Stimulated activated naive B cell treated with anti-CD40 and anti-IgM and Interleukin-4, amounts not matched to agents 10 μg/mL and 1 μg/mL and 100 μg/mL, for 72 hours (primary cell): Measurements from ENCODE around the gene UBXN10.

Experiments
- ATAC-seq, 2 donors: fragments of 150-1000 bp; cut with Tn5 transposase; replicated peaks; 2 replicates each; pipeline ENCODE4 v1.10.0; 2021; ENCODE audit warnings: moderate library complexity in 1 of 2
- DNase-seq: peaks from one replicate; pipeline ENCODE4 v3.0.0; 2021
- H3K27ac Mint-ChIP-seq: one replicate; pipeline ENCODE4 v1.8.0; 2022; ENCODE audit warnings: mild to moderate bottlenecking, mixed read lengths
- H3K27me3 Mint-ChIP-seq, 2 donors: one replicate each; pipeline ENCODE4 v1.8.0; 2022; ENCODE audit warnings: mixed read lengths in 2 of 2
- H3K36me3 Mint-ChIP-seq, 2 donors: one replicate each; pipeline ENCODE4 v1.8.0; 2022; ENCODE audit warnings: mixed read lengths in 2 of 2, mild to moderate bottlenecking in 1 of 2
- H3K4me1 Mint-ChIP-seq, 2 donors: one replicate each; pipeline ENCODE4 v1.8.0; 2022; ENCODE audit warnings: mixed read lengths in 2 of 2, mild to moderate bottlenecking in 1 of 2
- H3K4me3 Mint-ChIP-seq, 2 donors: one replicate each; pipeline ENCODE4 v1.8.0; 2022; ENCODE audit warnings: mild to moderate bottlenecking in 2 of 2, mixed read lengths in 2 of 2, moderate library complexity in 1 of 2
- H3K9me3 Mint-ChIP-seq, 2 donors: one replicate each; pipeline ENCODE4 v1.8.0; 2022; ENCODE audit warnings: mixed read lengths in 2 of 2, mild to moderate bottlenecking in 1 of 2

The UBXN10 gene

DNA sequence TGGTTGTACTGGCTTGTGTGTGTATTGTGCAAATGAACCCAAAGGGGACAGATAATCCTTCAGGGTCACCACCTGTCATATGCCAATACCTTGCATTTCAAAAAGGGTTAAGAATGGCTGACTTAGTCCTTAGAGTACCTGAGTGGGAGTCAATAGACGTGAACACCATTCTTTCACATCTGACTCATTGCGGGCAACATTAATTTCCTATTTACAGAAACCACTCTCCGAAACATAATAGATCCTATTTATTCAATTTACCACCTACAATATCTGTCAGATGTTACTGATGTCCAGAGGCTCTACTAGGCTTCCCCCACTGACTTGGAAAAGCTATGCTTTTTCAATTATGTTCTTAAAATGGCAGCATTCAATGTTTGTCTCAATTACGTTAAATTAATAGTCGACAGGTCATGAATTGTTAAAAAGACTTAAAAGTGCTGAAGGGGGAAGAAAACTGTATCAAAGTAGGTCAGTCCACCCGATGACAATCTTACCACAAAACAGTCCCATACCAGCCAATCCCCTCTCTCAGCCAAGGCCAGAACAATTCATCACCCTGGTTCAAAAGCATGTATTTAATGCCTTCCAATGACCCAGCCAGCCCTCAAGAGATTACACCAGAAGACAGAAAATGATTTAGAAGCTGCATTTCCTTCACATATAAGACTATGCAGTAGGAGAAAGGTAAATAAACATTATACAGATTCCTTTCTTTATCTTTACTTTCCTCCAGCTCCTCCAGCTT lies 49.1 kb downstream of the UBXN10 start:
- DNase-seq (no peak), ATAC-seq (no peak)
- no peaks in the 10 kb centered on the region for H3K9me3 Mint-ChIP-seq
- no peak overlapping the region for H3K27ac Mint-ChIP-seq
- no peak overlapping the region for H3K4me3 Mint-ChIP-seq
- H3K27me3 Mint-ChIP-seq: peaks cover 44 to 65% of the 10 kb centered on the region in 2 donors
- H3K36me3 Mint-ChIP-seq: peaks cover 0 to 2% of the 10 kb centered on the region in 2 donors
- H3K4me1 Mint-ChIP-seq: no peaks in the 10 kb centered on the region

DNA sequence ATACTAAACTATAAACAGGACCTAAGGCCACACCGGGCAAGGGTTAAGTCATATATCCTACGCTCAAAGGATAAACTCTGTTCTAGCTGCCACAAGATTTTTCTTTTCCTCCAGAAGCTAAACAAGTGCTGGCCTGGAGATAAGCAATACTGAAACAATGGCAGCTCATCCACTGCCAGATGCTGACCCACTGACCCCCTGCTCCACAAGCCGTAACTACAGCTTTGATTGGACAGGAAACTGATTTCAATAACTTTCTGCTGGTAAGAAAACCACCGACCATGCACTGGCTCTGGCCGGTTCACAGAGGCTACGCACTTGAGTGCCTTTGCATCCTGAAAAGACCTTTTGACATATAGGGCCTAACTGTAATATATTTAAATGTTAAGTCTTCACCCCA lies 51.8 kb downstream of the UBXN10 start:
- H3K27me3 Mint-ChIP-seq: peaks cover 47 to 53% of the 10 kb centered on the region in 2 donors

DNA sequence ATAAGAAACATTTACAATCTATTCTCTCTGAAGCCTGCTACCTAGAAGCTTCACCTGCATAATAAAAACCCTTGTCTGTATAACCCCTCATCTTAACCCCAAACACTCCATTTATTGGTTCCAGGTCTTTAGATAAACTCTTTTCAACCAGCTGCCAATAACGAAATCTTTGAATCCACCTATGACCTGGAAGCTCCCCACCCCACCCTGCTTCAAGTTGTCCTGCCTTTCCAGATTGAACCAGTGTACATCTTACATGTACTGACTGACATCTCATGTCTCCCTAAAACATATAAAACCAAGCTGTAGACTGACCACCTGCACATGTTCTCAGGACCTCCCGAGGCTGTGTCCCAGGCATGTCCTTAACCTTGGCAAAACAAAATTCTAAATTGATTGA lies 54.1 kb downstream of the UBXN10 start:
- DNase-seq: no peak
- Mint-ChIP-seq H3K9me3 (no peaks in the 10 kb centered on the region), H3K27me3 (peaks cover 28 to 33% of the 10 kb centered on the region in 2 donors), H3K4me1 (no peaks in the 10 kb centered on the region), H3K4me3 (no peak overlapping the region), H3K27ac (no peak overlapping the region), H3K36me3 (peaks cover 0 to 2% of the 10 kb centered on the region in 2 donors)
- no peak for ATAC-seq

More for the DNA sequence above, 51.8 kb downstream of the UBXN10 start:
- H3K27ac Mint-ChIP-seq: no peak overlapping the region
- peak in 1 of 2 donors; percentile 27 for ATAC-seq
- DNase-seq: no peak
- no peaks in the 10 kb centered on the region for H3K9me3 Mint-ChIP-seq
- H3K36me3 Mint-ChIP-seq: peaks cover 0 to 2% of the 10 kb centered on the region in 2 donors
- H3K4me1 Mint-ChIP-seq: no peaks in the 10 kb centered on the region
- H3K4me3 Mint-ChIP-seq: no peak overlapping the region

DNA sequence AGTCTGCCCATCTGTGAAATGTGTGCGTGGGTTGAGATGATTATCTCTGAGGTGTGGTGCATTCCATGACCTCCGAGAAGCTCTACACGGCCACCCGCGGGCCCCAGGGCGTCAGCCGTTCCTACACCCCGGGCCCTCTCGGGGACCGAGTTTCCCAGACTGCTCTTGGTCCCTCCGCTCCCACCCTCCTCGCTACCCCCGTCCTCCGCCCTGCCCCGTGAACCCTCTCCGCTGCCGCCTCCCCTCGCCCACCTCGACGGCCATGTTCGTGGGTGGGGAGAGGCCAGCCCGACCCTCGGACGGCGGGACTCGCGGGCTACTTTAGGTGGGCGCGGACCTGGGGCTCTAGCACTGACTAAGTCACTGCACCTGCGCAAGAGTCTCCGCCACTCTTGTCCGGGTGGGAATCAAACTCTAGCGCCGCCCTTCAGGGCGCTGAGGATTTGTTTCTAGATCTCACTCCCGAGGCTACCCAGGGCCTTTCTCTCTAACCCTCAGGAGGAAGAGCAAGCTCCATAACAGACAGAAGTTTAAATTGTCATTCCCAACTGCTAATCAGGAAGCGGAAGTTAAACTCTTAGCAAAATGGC lies 57.1 kb downstream of the UBXN10 start:
- DNase-seq (no peak), ATAC-seq (no peak)
- Mint-ChIP-seq H3K9me3 (no peaks in the 10 kb centered on the region), H3K27me3 (peaks cover 21 to 37% of the 10 kb centered on the region in 2 donors), H3K36me3 (peaks cover 0 to 2% of the 10 kb centered on the region in 2 donors), H3K4me3 (no peak overlapping the region), H3K4me1 (no peaks in the 10 kb centered on the region), H3K27ac (no peak overlapping the region)
